Activated CD4-positive, alpha-beta T cell treated with anti-CD3 and anti-CD28 coated beads for 48 hours (primary cell): Measurements from ENCODE around the gene AKT1.
"Not testable (repeated sequence)": the region's sequence is repeated elsewhere in the genome, so short reads cannot be mapped to it uniquely, and the experiment has no call there.

Source experiments
- DNase-seq: peaks from one replicate; pipeline ENCODE4 v3.0.0-alpha.2; 2020

The AKT1 gene

DNA sequence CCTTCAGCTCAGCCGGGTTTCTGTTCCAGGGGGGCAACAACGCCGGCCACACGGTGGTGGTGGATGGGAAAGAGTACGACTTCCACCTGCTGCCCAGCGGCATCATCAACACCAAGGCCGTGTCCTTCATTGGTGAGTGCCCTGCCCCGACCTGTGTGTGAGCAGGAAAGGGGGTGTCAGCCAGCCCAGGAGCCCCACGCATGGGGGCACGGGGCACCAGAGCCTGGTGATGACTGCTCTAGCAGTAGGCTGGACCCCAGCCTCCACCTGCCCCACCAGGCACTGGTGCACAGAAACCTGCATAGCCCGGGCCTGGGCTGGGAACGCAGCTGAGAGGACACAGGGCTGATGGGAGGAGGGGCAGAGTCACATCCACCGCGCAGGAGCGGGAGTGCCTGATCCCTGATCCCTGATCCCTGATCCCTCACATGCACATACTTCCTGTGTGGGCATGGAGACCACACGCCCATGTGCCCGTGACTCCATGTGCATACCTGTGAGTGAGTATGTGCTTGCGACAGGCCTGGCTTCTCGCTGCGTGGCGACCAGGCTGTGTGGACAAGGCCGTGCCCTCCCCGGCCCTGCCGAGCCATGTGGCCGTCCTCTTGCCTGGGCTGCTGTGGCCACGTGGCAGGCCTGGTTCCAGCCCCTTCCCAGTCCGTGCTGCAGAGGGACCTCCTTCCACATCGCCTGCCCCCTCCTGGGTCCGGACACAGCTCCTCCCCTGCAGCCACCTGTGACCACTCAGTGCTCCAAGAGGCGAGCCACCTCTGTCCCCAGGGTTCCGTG, 60.4 kb downstream of the AKT1 start:
- DNase-seq, result no peak

DNA sequence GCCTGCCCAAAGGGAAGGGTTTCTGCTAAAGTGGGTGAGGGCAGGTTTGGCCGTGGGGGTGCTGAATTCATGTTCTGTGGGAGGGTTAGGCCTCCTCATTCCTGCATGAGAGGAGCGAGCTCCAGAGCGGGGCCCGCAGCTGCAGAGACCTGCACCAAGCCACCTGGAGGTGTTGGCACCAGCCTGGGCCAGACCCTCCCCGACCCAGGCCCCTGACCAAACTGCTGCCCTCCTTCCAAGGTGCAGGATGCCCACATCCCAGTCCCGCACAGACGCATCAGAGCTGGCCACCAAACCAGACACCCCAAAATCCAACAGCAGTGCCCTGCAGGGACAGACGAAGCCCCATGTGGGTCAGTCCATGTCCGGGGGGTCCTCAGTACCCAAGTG, 61.0 kb downstream of the AKT1 start:
- DNase-seq, result no peak

GRCh38 chr14:104734051-104734587, 61.4 kb downstream of the AKT1 start:
- no peak for DNase-seq

- no peak for DNase-seq
Observed at GRCh38 chr14:104732931-104733681, 62.4 kb downstream of the AKT1 start.

DNA sequence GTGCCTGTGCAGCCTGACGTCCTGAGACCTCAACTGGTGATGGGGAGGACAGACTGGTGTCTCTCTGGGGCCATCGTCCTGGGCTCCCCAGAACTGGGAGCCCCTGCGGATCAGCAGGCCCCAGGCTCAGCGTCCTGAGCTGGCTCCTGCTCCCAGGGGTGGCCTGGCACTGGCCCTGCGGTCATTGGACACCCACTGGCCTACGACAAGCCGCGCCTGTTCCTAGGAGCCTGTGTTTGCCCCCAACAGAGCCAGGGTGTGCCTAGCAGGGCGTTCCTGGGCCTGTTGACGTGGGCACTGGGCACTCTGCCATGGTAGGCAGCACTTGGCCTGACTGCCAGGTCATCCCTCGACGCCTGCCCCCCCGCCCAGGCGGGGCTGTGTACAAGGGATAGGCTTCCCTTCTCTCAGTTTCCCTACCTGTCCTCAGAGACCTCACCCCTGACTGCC, 63.2 kb downstream of the AKT1 start:
- DNase-seq, result no peak

DNA sequence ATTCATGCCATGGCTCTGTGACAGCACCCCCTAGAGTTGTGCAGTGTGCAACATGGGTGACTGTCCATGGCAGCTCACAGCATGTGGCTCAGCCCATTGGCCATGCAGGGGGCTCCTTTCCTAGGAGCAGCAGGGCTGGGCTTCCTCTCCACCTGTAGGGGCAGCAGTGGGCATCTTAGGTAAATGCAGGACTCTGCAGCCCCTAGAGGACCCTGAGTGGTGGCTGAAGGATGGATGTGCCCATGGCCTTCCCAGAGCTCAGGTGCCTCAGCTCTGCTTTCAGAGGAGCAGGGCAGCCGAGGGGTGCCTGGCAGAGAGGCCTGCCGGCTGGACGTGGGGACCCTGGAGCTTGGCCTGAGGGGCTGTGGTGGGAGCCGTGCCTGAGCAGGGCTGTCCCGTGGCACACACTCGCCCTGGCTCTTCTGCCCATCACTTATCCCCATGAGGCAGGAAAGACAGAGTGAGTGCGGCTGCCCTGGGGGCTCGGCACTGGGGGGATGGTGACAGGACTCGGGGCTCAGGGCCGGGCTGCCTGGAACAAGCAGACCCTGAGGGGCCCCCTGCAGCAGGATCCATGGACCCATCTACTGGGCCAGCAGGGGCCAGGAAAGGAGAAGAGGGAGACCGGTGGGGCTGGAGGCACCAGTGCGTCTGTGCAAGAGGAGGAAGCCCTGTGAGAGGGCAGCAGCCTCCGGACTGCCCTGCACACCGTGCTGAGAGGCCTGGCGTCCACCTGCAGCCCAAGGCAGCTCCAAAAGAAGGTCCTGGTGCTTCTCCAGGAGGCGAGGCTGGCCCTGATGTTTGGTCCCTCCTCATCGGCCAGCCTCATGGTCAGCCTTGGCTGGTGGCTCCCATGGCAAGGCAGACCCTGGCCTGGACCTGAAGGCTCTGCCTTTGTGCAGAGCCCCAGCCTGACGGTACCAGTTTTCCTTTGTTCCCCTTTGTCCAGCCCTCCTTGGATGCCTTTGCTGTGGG, 63.9 kb downstream of the AKT1 start:
- DNase-seq, result peak; percentile 26

DNA sequence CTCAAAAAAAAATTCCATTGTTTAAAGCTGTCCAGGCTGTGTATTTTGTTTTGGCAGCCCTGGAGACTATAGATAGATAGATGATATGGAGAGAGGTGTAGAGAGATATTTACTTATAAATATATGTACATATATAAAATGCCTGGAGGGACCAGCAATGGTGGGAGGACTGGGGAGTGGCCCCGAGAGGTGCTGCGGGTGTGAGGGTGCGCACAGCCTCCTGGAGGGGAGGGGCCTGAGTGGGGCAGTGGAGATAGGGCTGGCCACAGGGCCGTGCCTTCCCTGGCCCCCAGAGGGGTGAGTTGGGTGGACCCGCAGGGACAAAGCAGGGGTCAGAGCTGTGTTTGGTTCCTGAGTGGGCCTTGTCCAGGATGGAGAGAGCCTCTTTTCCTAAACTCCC, 65.1 kb downstream of the AKT1 start:
- no peak for DNase-seq

DNA sequence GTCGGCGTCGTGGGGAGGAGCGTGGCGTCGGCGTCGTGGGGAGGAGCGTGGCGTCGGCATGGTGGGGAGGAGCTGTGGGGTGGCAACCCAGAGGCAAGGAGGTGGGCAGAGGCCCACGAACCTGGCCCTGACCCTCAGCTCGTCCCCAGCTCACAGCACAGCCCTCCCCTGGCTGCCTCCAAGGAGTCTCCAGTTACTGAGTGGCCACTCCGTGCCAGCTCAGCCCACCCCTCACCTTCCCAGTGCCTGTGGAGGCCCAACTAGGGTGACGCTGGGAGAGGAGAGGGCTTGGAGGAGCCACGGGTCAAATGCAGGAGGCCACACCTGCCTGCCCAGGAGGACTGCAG, 65.7 kb downstream of the AKT1 start:
- DNase-seq, result no peak

- not testable (repeated sequence) for DNase-seq
Observed at GRCh38 chr14:104729176-104729834, 66.2 kb downstream of the AKT1 start.

DNA sequence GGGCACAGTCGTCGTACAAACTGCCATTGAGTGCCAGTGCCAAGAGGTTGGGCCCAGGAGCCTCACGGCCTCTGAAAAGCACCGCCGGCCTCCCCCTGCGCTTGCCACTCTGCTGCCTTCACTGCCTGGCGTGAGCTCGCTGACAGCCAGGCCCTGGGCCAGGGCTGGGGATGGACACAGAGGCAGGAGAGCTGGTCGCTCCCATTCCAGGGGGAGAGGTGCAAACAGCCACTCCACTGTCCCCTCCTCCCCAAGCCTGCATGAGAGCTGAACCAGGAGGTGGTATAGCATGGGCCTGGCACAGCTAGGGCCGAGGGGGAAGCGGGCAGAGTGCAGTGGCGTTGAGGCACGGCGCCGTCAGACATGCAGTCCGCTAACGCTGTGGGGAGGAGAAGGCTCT, 66.9 kb downstream of the AKT1 start:
- DNase-seq, result no peak

DNA sequence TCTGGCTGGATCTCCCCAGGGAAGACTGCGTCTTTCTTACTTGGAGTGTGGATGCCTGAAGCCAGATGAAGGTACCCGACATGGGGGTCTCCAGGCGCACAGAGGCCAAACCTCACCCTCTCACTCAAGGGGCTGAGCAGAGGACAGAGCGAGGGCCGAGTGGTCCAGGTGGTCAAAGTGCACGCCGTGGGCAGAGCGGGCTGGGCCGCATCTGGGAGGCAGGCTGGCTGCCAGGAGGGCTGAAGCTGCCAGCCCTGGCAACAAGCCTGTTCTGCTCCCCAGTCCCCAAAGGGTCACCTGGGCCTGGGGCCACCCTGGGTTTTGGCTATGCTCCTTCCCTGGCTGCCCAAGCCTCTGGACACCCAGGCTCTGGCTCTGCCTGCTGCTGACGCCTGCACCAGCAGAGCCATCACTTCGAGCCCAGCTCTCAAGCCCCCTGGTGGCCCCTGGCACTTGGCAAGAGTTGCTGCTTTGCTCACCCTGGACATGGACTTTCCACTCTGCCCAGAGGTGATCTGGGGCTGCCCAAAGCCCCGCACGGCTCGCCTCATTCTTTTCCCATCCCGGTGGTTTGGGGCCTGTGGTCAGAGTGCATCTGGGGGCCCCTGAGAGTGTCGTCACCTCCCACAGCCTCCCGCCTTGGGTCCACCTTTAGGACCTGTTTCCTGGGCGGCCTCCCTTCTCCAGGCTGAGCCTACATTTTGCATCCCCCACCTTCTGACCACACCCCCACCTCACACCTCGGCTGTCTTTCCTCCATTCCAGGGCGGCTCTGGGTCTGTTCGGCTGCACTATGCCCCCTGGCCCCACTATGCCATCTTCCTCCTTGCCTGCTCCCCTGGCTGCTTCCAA, 68.7 kb downstream of the AKT1 start:
- no peak for DNase-seq

- DNase-seq, result no peak
Observed at GRCh38 chr14:104725772-104726548, 69.6 kb downstream of the AKT1 start.

DNA sequence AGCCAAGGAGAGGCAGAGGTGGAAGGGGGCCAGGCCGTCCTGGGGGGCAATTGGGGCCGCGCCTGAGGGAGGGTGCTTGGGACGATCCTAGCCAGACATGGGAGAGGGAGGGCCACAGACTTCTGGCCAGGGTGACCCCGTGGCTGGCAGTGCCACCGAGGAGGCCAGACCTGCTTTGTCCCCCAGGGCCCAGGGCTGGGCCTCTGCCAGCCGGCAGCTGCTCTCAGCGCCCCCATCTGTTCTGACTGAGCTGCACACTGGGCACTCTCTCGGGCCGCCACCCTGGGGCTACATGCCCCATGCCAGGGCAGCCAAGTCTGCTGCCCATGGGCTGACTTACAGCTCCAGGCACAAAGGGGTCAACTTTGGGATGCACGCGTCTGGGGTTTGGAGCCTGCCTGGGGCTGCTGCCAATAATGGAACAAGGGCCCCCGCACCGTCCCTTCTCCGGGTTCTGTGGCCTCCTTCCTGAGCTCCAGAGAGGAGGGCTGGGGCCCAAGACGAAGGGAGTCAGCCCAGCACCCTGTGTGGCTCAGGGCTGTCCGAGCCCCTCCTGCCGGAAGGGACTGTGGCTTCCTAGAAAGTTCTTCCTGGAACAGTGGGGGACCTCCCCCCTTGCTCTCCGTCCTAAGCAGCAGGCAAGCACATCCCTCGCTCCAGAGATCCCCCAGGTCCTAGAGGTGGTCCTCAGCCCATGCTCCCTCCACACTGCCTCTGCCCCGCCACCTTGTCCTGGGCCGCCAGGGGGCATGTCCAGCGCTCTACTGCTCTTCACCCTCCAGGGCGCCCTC, 70.4 kb downstream of the AKT1 start:
- DNase-seq, result no peak

- DNase-seq, result peak; percentile 29
Observed at GRCh38 chr14:104724407-104724980, 71.1 kb downstream of the AKT1 start.

- peak; percentile 64 for DNase-seq
Observed at GRCh38 chr14:104723651-104724406, 71.7 kb downstream of the AKT1 start, which contains the start of gene ADSS1. Gene ADSS1, plus strand, starts transcription at chr14:104724229. Its CDS starts 42 bp downstream, at chr14:104724271.

DNA sequence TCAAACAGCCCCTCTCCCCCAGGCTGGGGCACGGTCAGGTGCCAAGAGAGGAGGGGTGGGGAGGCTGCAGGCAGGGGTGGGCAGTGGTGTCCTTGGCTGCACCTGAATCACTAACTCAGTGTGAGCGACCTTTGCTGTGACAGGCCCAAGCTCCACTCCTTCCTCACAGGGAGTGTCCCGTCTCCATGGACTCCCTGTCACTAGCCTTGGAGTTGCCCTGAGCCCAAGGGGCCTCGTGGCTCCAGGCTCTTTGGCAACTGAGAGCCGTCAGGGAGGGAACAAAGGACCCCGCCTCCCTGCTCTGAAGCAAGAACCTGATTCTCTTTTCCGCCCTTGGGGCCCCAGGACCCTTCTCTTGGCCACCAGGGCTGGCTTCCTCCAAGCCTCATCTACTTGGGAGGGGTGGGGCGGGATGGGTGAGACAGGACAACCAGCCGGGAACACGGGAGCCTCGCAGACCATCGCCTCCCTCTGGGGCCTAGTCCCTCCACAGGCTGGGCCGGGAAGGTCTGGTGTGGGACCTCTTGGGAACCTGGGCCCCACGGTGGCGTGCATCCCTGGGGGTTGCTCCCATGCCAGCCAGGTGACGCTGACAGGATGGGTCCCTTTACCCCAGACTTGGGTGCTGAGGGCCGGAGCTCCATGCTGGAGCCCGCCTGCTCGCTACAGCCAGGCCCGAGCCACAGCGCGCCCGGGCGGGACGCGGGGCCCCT, 72.5 kb downstream of the AKT1 start:
- no peak for DNase-seq
